GM19043 (cell line): ENCODE measurements around the gene TEN1.

ENCODE experiments used
- ATAC-seq: cut with Tn5 transposase; IDR thresholded peaks from one replicate; pipeline ENCODE4 v1.9.1; 2021; ENCODE audit warnings: low read depth; ENCODE audit not compliant: unreplicated experiment

TEN1 gene

GRCh38 chr17:76049836-76050537 is 70.9 kb downstream of the TEN1 start:
- no peak for ATAC-seq
